ENCODE data around the gene LY6G5B. TPM values are rescaled to one million over a fixed set of nuclear protein-coding genes. Genes with fewer than 3 reads are reported as not detected.

LY6G5B gene
- total RNA-seq, 4 donors from 2014 or later: 0.19 to 2.7 (median 0.60) TPM; not detected in 1

DNA sequence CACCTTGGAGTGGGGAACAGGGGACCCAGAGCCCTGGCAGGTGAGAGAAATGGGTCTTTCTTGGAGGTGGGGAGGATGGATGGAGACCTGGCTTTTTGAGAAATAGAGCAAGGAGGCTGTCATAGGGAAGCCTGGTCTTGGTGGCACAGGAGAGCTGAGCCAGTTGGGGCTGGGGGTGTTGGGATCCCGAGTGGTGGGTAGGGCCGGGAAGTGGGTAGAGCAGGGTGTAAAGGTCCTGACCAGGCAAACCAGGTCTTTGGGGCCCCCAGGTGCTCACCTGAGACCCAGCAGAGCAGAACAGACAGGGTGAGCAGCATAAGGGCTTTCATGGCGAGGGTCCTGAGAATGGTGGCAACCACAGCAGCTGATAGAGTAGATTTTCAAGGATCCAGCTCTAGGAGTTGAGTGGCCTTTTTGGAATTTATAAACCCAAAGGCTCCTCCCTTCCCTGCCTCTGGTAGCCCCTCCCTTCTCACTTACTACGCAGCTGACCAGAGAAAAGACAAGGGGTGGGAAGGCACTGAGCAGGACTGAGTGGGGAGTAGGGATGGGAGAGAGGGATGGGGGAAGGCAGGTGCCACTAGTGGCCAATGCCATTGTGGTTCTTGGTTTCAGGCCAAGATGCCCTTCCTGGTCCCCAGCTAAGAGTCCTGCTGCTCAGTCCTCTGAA is 51.7 kb downstream of the LY6G5B start, which contains the start of gene LY6G6C:
TSS of gene LY6G6C (minus strand) at position 396 of the 670 bp plus-strand sequence. CDS start at position 329, 67 bp downstream.
- H3K27ac ChIP-seq: no peak within 1 kb of the TSS
- TF ChIP-seq POLR2A (IDR thresholded peaks at IDR 0.05): no peak
- TF ChIP-seq, protein P1, sequence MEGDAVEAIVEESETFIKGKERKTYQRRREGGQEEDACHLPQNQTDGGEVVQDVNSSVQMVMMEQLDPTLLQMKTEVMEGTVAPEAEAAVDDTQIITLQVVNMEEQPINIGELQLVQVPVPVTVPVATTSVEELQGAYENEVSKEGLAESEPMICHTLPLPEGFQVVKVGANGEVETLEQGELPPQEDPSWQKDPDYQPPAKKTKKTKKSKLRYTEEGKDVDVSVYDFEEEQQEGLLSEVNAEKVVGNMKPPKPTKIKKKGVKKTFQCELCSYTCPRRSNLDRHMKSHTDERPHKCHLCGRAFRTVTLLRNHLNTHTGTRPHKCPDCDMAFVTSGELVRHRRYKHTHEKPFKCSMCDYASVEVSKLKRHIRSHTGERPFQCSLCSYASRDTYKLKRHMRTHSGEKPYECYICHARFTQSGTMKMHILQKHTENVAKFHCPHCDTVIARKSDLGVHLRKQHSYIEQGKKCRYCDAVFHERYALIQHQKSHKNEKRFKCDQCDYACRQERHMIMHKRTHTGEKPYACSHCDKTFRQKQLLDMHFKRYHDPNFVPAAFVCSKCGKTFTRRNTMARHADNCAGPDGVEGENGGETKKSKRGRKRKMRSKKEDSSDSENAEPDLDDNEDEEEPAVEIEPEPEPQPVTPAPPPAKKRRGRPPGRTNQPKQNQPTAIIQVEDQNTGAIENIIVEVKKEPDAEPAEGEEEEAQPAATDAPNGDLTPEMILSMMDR (IDR thresholded peaks at IDR 0.05 in 4 of 5, conservative IDR thresholded peaks at IDR 0.05 in 1 of 5): no peak
- ATAC-seq (no peak), DNase-seq (no peak)
- no peaks in the 10 kb centered on the region for H3K4me1 ChIP-seq
- intact Hi-C loops (cut with DNase I; ENCODE audit: low total_unique reads) (no loop called here), in situ Hi-C loops (cut with MboI; ENCODE audit: low sequenced_read_pairs in 4 of 4) (no loop called here)
- H3K36me3 ChIP-seq: no peaks in the 10 kb centered on the region
- no peaks in the 10 kb centered on the region for H3K27me3 ChIP-seq
- H3K4me3 ChIP-seq: no peak within 1 kb of the TSS
- H3K9me3 ChIP-seq: no peaks in the 10 kb centered on the region

DNA sequence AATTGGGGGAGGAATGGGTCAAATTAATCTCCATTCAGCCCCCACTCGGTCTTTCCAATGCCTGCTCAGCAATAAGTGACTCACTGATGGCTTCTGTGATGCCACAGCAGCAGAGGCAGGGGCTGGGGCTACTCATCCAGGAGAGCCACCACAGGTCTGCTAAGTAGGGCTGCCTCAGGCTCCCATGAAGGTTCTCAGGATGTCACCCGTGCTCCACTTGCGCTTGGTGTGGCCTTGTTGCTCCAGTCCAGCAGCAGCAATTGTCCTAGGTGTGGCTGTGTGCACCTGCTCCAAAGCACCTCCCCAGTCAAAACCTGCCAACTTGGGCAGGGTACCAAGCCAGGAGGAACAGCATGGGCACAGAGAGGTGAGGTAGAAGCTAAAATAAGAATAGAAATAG is 52.4 kb downstream of the LY6G5B start:
- Histone ChIP-seq H3K4me3 (no peak overlapping the region), H3K27ac (no peak overlapping the region), H3K9me3 (no peaks in the 10 kb centered on the region), H3K27me3 (no peaks in the 10 kb centered on the region), H3K36me3 (no peaks in the 10 kb centered on the region), H3K4me1 (no peaks in the 10 kb centered on the region)
- ATAC-seq (no peak), DNase-seq (no peak)
- TF ChIP-seq POLR2A (IDR thresholded peaks at IDR 0.05): no peak
- TF ChIP-seq, protein P1 (IDR thresholded peaks at IDR 0.05 in 4 of 5, conservative IDR thresholded peaks at IDR 0.05 in 1 of 5): no peak
- in situ Hi-C loops (cut with MboI; ENCODE audit: low sequenced_read_pairs in 4 of 4): no loop called here
- intact Hi-C loops (cut with DNase I; ENCODE audit: low total_unique reads): no loop called here

Small RNA genes within 50 kb of the gene (microRNA-seq; reads per million reads assigned to microRNA genes)
- gene MIR4646 (ENCODE audit: borderline replicate concordance in 2 of 2) (1.2 to 1.7 reads per million in 2 donors), gene MIR6832 (ENCODE audit: borderline replicate concordance in 2 of 2) (0 reads per million in 2 donors)

Other genes with a start within 250 kb of the LY6G5B start
- 1 to 10 TPM in 1 of 4 donors, under 1 TPM in 3; 0.20 to 1.2 (median 0.50) TPM for gene MICB, start 171.8 kb upstream of the LY6G5B start, total RNA-seq
- not detected for gene MCCD1, start 141.0 kb upstream of the LY6G5B start, total RNA-seq
- 100 to 1,000 TPM; 107 to 198 (median 144) TPM for gene DDX39B, start 128.0 kb upstream of the LY6G5B start, total RNA-seq
- gene ATP6V1G2, start 123.4 kb upstream of the LY6G5B start, total RNA-seq: 1 to 10 TPM in 2 of 4 donors, under 1 TPM in 2; 0.46 to 1.8 (median 1.1) TPM
- 10 to 100 TPM; 17.6 to 21.7 (median 20.3) TPM for gene NFKBIL1, start 122.4 kb upstream of the LY6G5B start, total RNA-seq
- gene LTA, start 97.7 kb upstream of the LY6G5B start, total RNA-seq: not detected
- under 1 TPM in 2 of 4 donors, not detected in 2; 0.23 to 0.87 TPM for gene TNF, start 94.4 kb upstream of the LY6G5B start, total RNA-seq
- gene LTB, start 87.6 kb upstream of the LY6G5B start, total RNA-seq: not detected
- gene LST1, start 83.7 kb upstream of the LY6G5B start, total RNA-seq: 10 to 100 TPM in 1 of 4 donors, 1 to 10 TPM in 2, not detected in 1; 1.6 to 22.3 (median 4.1) TPM
- not detected for gene NCR3, start 77.0 kb upstream of the LY6G5B start, total RNA-seq
- gene AIF1, start 54.7 kb upstream of the LY6G5B start, total RNA-seq: 10 to 100 TPM in 1 of 4 donors, 1 to 10 TPM in 3; 4.3 to 11.0 (median 4.8) TPM
- gene PRRC2A, start 49.3 kb upstream of the LY6G5B start, total RNA-seq: 10 to 100 TPM; 38.9 to 67.7 (median 52.0) TPM
- 100 to 1,000 TPM; 305 to 509 (median 459) TPM for gene BAG6, start 17.3 kb upstream of the LY6G5B start, total RNA-seq
- 1 to 10 TPM; 1.8 to 7.9 (median 2.4) TPM for gene APOM, start 14.1 kb upstream of the LY6G5B start, total RNA-seq
- gene C6orf47, start 9.2 kb upstream of the LY6G5B start, total RNA-seq: 10 to 100 TPM; 22.2 to 34.9 (median 26.8) TPM
- 10 to 100 TPM; 17.3 to 29.8 (median 24.5) TPM for gene GPANK1, start 5.0 kb upstream of the LY6G5B start, total RNA-seq
- 100 to 1,000 TPM; 185 to 251 (median 226) TPM for gene CSNK2B, start 3.9 kb upstream of the LY6G5B start, total RNA-seq
- gene LY6G5C, start 11.1 kb downstream of the LY6G5B start, total RNA-seq: 1 to 10 TPM in 2 of 4 donors, not detected in 2; 1.3 to 3.2 TPM
- 10 to 100 TPM; 39.2 to 82.9 (median 57.5) TPM for gene ABHD16A, start 33.3 kb downstream of the LY6G5B start, total RNA-seq
- gene LY6G6F, start 36.9 kb downstream of the LY6G5B start, total RNA-seq: not detected
- not detected for gene LY6G6D, start 45.4 kb downstream of the LY6G5B start, total RNA-seq
- gene LY6G6C, start 51.8 kb downstream of the LY6G5B start, total RNA-seq: not detected
- not detected for gene MPIG6B, start 53.4 kb downstream of the LY6G5B start, total RNA-seq
- 10 to 100 TPM; 10.6 to 24.2 (median 15.4) TPM for gene DDAH2, start 59.3 kb downstream of the LY6G5B start, total RNA-seq
- 10 to 100 TPM; 20.9 to 41.3 (median 26.3) TPM for gene CLIC1, start 66.6 kb downstream of the LY6G5B start, total RNA-seq
- 1 to 10 TPM in 3 of 4 donors, under 1 TPM in 1; 0.35 to 7.8 (median 1.6) TPM for gene MSH5, start 70.0 kb downstream of the LY6G5B start, total RNA-seq
- gene SAPCD1, start 92.7 kb downstream of the LY6G5B start, total RNA-seq: not detected
- 1 to 10 TPM; 2.0 to 7.8 (median 4.7) TPM for gene VWA7, start 107.4 kb downstream of the LY6G5B start, total RNA-seq
- gene VARS1, start 125.8 kb downstream of the LY6G5B start, total RNA-seq: 100 to 1,000 TPM in 1 of 4 donors, 10 to 100 TPM in 3; 39.2 to 102 (median 67.4) TPM
- gene LSM2, start 137.0 kb downstream of the LY6G5B start, total RNA-seq: 10 to 100 TPM; 25.1 to 43.7 (median 32.9) TPM
- 1 to 10 TPM; 1.1 to 7.1 (median 3.5) TPM for gene HSPA1L, start 145.3 kb downstream of the LY6G5B start, total RNA-seq
- gene HSPA1A, start 145.6 kb downstream of the LY6G5B start, total RNA-seq: 100 to 1,000 TPM in 2 of 4 donors, 10 to 100 TPM in 2; 85.8 to 205 (median 111) TPM
- 100 to 1,000 TPM in 2 of 4 donors, 10 to 100 TPM in 2; 71.5 to 178 (median 112) TPM for gene HSPA1B, start 157.8 kb downstream of the LY6G5B start, total RNA-seq
- 10 to 100 TPM; 20.8 to 42.7 (median 38.1) TPM for gene NEU1, start 192.8 kb downstream of the LY6G5B start, total RNA-seq
- 1 to 10 TPM in 1 of 4 donors, not detected in 3; 1.6 TPM for gene SLC44A4, start 209.0 kb downstream of the LY6G5B start, total RNA-seq
- 10 to 100 TPM in 3 of 4 donors, 1 to 10 TPM in 1; 8.4 to 17.5 (median 13.0) TPM for gene EHMT2, start 227.7 kb downstream of the LY6G5B start, total RNA-seq
- gene ZBTB12, start 232.1 kb downstream of the LY6G5B start, total RNA-seq: under 1 TPM in 1 of 4 donors, not detected in 3; 0.26 TPM

Measured in gastrocnemius medialis (tissue), 4 donors.